ENCODE results near the gene FRAS1.
"Not testable (repeated sequence)": the region's sequence is repeated elsewhere in the genome, so short reads cannot be mapped to it uniquely, and the experiment has no call there.

DNA sequence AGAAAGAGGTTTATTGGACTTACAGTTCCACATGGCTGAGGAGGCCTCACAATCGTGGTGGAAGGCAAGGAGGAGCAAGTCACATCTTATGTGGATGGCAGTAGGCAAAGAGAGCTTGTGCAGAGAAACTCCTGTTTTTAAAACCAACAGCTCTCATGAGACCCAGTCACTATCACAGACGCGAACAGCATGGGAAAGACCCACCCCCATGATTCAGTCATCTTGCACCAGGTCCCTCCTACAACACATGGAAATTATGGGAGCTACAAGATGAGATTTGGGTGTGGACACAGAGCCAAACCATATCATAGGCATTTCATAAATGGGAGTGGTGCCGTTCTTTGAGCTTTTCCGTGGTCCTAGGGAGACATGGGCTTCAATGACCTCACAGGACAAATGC lies 35.2 kb downstream of the FRAS1 start:
- TF ChIP-seq, protein P1, sequence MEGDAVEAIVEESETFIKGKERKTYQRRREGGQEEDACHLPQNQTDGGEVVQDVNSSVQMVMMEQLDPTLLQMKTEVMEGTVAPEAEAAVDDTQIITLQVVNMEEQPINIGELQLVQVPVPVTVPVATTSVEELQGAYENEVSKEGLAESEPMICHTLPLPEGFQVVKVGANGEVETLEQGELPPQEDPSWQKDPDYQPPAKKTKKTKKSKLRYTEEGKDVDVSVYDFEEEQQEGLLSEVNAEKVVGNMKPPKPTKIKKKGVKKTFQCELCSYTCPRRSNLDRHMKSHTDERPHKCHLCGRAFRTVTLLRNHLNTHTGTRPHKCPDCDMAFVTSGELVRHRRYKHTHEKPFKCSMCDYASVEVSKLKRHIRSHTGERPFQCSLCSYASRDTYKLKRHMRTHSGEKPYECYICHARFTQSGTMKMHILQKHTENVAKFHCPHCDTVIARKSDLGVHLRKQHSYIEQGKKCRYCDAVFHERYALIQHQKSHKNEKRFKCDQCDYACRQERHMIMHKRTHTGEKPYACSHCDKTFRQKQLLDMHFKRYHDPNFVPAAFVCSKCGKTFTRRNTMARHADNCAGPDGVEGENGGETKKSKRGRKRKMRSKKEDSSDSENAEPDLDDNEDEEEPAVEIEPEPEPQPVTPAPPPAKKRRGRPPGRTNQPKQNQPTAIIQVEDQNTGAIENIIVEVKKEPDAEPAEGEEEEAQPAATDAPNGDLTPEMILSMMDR (IDR thresholded peaks at IDR 0.05) = not testable (repeated sequence)
- TF ChIP-seq JUN (CRISPR knock-in tag; IDR thresholded peaks at IDR 0.05); ELF4 (CRISPR knock-in tag; IDR thresholded peaks at IDR 0.05; ENCODE audit: low read depth); ZNF396 (CRISPR knock-in tag; IDR thresholded peaks at IDR 0.05; ENCODE audit: borderline replicate concordance); SP1 (CRISPR knock-in tag; conservative IDR thresholded peaks at IDR 0.05); RELA (CRISPR knock-in tag; IDR thresholded peaks at IDR 0.05; ENCODE audit: borderline replicate concordance); CREM (CRISPR knock-in tag; IDR thresholded peaks at IDR 0.05); TP53 (CRISPR knock-in tag; IDR thresholded peaks at IDR 0.05); NFYB (CRISPR knock-in tag; conservative IDR thresholded peaks at IDR 0.05; ENCODE audit: low read depth); RORB (CRISPR knock-in tag; IDR thresholded peaks at IDR 0.05); TEAD4 (CRISPR knock-in tag; IDR thresholded peaks at IDR 0.05): not testable (repeated sequence)
- TF ChIP-seq, protein P2, sequence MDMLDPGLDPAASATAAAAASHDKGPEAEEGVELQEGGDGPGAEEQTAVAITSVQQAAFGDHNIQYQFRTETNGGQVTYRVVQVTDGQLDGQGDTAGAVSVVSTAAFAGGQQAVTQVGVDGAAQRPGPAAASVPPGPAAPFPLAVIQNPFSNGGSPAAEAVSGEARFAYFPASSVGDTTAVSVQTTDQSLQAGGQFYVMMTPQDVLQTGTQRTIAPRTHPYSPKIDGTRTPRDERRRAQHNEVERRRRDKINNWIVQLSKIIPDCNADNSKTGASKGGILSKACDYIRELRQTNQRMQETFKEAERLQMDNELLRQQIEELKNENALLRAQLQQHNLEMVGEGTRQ (CRISPR knock-in tag; IDR thresholded peaks at IDR 0.05) = not testable (repeated sequence)
- TF ChIP-seq, protein P3, sequence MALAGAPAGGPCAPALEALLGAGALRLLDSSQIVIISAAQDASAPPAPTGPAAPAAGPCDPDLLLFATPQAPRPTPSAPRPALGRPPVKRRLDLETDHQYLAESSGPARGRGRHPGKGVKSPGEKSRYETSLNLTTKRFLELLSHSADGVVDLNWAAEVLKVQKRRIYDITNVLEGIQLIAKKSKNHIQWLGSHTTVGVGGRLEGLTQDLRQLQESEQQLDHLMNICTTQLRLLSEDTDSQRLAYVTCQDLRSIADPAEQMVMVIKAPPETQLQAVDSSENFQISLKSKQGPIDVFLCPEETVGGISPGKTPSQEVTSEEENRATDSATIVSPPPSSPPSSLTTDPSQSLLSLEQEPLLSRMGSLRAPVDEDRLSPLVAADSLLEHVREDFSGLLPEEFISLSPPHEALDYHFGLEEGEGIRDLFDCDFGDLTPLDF (CRISPR knock-in tag; IDR thresholded peaks at IDR 0.05) = not testable (repeated sequence)
- TF ChIP-seq, protein P4, sequence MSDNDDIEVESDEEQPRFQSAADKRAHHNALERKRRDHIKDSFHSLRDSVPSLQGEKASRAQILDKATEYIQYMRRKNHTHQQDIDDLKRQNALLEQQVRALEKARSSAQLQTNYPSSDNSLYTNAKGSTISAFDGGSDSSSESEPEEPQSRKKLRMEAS (CRISPR knock-in tag; IDR thresholded peaks at IDR 0.05) = not testable (repeated sequence)

Measured in WTC11 (cell line).